ENCODE measurements around the gene ULBP2. TPM values are rescaled to one million over a fixed set of nuclear protein-coding genes. Genes with fewer than 3 reads are reported as not detected.

The ULBP2 gene
- total RNA-seq, 3 donors from 2014 or later (not counting 1 experiment from before 2014, with no cell fraction given): 0.98 to 2.4 (median 2.4) TPM

DNA sequence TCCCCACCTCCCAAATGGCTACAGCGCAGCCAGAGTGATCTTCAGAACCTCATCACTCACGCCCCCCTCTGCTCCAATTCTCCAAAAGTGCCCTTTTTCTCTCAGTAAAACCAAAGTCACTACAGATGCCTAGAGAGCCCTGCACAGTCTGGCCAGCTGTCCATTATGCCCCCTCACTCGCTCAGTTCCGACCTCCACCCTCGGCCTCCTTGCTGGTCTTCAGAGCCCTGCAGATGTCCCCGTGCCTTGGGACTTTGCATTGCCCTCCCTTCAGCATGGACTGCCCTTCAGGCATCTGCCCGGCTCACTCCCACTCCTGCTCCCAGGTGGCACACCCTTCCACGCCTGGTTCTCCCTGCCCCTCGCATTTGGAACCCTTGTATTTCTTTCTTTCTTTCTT is 42.8 kb upstream of the ULBP2 start:
- H3K27ac Mint-ChIP-seq: no peak overlapping the region
- Histone ChIP-seq H3K27ac (ENCODE audit: low read length) (no peak overlapping the region), H3K4me1 (ENCODE audit: control insufficient read depth, insufficient read depth, low read length) (no peaks in the 10 kb centered on the region), H3K27me3 (ENCODE audit: control insufficient read depth, insufficient read depth, low read length) (no peaks in the 10 kb centered on the region), H3K4me3 (ENCODE audit: low read length) (no peak overlapping the region), H3K36me3 (ENCODE audit: control insufficient read depth, insufficient read depth, low read length) (no peaks in the 10 kb centered on the region), H3K9me3 (ENCODE audit: control insufficient read depth, insufficient read depth, low read length) (no peaks in the 10 kb centered on the region)
- ATAC-seq (no peak), DNase-seq (no peak)
- TF ChIP-seq, protein P1, sequence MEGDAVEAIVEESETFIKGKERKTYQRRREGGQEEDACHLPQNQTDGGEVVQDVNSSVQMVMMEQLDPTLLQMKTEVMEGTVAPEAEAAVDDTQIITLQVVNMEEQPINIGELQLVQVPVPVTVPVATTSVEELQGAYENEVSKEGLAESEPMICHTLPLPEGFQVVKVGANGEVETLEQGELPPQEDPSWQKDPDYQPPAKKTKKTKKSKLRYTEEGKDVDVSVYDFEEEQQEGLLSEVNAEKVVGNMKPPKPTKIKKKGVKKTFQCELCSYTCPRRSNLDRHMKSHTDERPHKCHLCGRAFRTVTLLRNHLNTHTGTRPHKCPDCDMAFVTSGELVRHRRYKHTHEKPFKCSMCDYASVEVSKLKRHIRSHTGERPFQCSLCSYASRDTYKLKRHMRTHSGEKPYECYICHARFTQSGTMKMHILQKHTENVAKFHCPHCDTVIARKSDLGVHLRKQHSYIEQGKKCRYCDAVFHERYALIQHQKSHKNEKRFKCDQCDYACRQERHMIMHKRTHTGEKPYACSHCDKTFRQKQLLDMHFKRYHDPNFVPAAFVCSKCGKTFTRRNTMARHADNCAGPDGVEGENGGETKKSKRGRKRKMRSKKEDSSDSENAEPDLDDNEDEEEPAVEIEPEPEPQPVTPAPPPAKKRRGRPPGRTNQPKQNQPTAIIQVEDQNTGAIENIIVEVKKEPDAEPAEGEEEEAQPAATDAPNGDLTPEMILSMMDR (IDR thresholded peaks at IDR 0.05): no peak
- peaks cover 0 to 6% of the 10 kb centered on the region in 2 donors for H3K4me1 Mint-ChIP-seq
- intact Hi-C loops (cut with micrococcal nuclease): no loop called here
- H3K36me3 Mint-ChIP-seq: no peaks in the 10 kb centered on the region
- no peak overlapping the region for H3K4me3 Mint-ChIP-seq
- 95% methylated on average over 9 of the region's 9 CpGs for WGBS (ENCODE audit: insufficient coverage)
- H3K9me3 Mint-ChIP-seq: no peaks in the 10 kb centered on the region
- peaks cover 10 to 12% of the 10 kb centered on the region in 2 donors for H3K27me3 Mint-ChIP-seq (ENCODE audit: low read depth in 2 of 2)

DNA sequence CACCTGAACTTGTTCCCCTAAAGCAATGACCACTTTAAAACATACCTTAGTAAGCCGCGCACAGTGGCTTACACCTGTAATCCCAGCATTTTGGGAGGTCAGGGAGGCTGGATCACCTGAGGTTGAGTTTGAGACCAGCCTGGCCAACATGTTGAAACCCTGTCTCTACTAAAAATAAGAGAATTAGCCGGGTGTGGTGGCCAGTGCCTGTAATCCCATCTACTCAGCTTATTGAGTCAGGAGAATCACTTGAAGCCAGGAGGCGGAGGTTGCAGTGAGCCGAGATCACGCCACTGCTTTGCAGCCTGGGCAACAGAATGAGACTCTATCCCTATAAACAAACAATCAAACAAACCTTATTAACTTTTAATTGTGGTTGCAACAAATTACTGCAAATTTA is 42.3 kb upstream of the ULBP2 start:
- Histone ChIP-seq H3K4me3 (ENCODE audit: low read length) (no peak overlapping the region), H3K4me1 (ENCODE audit: control insufficient read depth, insufficient read depth, low read length) (no peaks in the 10 kb centered on the region), H3K9me3 (ENCODE audit: control insufficient read depth, insufficient read depth, low read length) (no peaks in the 10 kb centered on the region), H3K27me3 (ENCODE audit: control insufficient read depth, insufficient read depth, low read length) (no peaks in the 10 kb centered on the region), H3K36me3 (ENCODE audit: control insufficient read depth, insufficient read depth, low read length) (no peaks in the 10 kb centered on the region), H3K27ac (ENCODE audit: low read length) (no peak overlapping the region)
- H3K4me3 Mint-ChIP-seq: no peak overlapping the region
- no peak overlapping the region for H3K27ac Mint-ChIP-seq
- H3K4me1 Mint-ChIP-seq: peaks cover 0 to 6% of the 10 kb centered on the region in 2 donors
- intact Hi-C loops (cut with micrococcal nuclease): no loop called here
- no peaks in the 10 kb centered on the region for H3K36me3 Mint-ChIP-seq
- TF ChIP-seq, protein P1 (IDR thresholded peaks at IDR 0.05): no peak
- no peak for DNase-seq
- peaks cover 10% of the 10 kb centered on the region in 2 donors for H3K27me3 Mint-ChIP-seq (ENCODE audit: low read depth in 2 of 2)
- WGBS (ENCODE audit: insufficient coverage): 94% methylated on average over 6 of the region's 6 CpGs
- H3K9me3 Mint-ChIP-seq: no peaks in the 10 kb centered on the region
- ATAC-seq: no peak

DNA sequence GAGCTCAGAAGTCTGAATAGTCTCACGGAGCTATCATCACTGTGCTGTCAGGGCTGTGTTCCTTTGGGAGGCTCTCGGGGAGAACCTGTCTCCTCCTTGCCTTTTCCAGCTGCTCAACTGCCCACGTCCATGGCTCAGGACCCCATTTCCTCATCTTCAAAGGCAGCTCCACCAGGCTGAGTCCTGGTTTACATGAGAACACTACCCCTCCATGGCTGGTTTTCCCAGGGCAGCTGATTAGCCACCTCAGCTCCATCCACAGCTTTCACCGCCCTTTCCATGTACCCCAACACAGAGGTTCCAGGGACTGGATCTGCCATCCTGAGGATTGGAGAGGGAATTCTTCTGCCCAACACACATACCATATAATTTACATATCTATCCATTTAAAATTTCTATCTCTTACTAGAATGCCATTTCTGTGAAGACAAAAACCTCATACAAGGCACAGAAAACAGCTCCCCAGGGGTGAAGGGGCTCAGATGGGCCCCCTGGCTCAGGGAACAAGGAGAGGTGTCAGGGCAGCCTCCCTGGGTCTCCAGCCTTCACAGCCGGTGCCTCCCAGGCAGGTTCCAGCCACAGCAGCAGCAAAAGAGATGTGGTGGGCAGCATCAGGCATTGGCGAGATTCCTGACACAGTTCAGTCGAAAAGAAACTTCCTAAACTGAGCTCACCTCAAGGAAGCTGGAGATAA is 41.7 kb upstream of the ULBP2 start:
- H3K27me3 Mint-ChIP-seq (ENCODE audit: low read depth in 2 of 2): peaks cover 9 to 10% of the 10 kb centered on the region in 2 donors
- Histone ChIP-seq H3K9me3 (ENCODE audit: control insufficient read depth, insufficient read depth, low read length) (no peaks in the 10 kb centered on the region), H3K27ac (ENCODE audit: low read length) (no peak overlapping the region), H3K36me3 (ENCODE audit: control insufficient read depth, insufficient read depth, low read length) (no peaks in the 10 kb centered on the region), H3K4me3 (ENCODE audit: low read length) (no peak overlapping the region), H3K4me1 (ENCODE audit: control insufficient read depth, insufficient read depth, low read length) (no peaks in the 10 kb centered on the region), H3K27me3 (ENCODE audit: control insufficient read depth, insufficient read depth, low read length) (no peaks in the 10 kb centered on the region)
- H3K9me3 Mint-ChIP-seq: no peaks in the 10 kb centered on the region
- DNase-seq: no peak
- no peak for ATAC-seq
- 82% methylated on average over 7 of the region's 7 CpGs for WGBS (ENCODE audit: insufficient coverage)
- H3K36me3 Mint-ChIP-seq: no peaks in the 10 kb centered on the region
- no peak overlapping the region for H3K27ac Mint-ChIP-seq
- no peak overlapping the region for H3K4me3 Mint-ChIP-seq
- TF ChIP-seq, protein P1 (IDR thresholded peaks at IDR 0.05): no peak
- intact Hi-C loops (cut with micrococcal nuclease): no loop called here
- H3K4me1 Mint-ChIP-seq: peaks cover 0 to 6% of the 10 kb centered on the region in 2 donors
